GM18951 (cell line): ENCODE measurements around the gene RBP4.

Source experiments
- POLR2A ChIP-seq: IDR thresholded peaks from 4 replicates; pipeline ENCODE4 v1.6.1; 2011; ENCODE audit warnings: mild to moderate bottlenecking; ENCODE audit not compliant: insufficient read length, insufficient read depth; ENCODE audit errors: extremely low read depth
- in situ Hi-C: fragments of 300-500 bp; cut with MboI; formaldehyde crosslinking; loops from one replicate; pipeline ENCODE4 v1.12.0; 2022; ENCODE audit warnings: low sequenced_read_pairs, mixed read lengths, inconsistent platforms; ENCODE audit not compliant: unreplicated experiment

Gene RBP4

DNA sequence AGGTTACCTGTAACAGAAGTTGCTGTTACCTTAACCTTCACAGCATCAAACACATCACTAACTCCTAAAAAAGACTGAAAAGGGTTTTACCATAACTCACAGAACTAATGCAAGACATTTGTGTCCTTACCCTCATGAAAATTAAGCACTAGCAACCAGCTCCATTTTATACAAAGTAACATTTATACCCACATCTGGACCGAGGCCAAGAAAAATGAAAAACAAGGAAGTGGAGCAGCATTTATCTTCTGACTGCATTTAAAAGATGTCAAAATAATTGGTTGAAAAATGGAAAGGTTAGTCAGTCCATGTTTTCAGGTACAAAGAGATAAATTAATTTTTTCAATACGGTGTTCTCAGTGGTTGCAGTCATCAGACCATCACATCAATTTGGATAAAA is 3.1 kb upstream of the RBP4 start:
- in situ Hi-C loops = no loop called here
- no peak for TF ChIP-seq POLR2A

DNA sequence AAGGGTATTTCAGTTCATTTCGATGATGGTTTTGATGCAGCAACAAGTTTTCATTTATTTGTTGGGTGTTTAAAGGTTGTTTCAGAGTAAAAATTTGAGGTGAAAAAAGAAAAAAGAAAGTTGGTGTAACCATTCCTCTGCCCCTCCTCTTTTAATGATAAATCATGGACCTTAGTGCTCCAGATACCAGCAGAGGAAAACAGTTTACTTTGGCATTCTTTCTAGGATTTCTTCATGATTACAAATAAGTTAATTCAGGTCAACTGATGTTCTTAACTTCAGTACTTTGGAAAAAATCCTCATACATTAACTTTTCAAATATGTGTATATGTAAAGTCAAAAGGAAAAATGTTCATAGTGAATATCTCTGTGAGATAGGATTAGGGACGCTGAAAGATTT is 2.0 kb upstream of the RBP4 start:
- in situ Hi-C loops = no loop called here
- TF ChIP-seq POLR2A = no peak

DNA sequence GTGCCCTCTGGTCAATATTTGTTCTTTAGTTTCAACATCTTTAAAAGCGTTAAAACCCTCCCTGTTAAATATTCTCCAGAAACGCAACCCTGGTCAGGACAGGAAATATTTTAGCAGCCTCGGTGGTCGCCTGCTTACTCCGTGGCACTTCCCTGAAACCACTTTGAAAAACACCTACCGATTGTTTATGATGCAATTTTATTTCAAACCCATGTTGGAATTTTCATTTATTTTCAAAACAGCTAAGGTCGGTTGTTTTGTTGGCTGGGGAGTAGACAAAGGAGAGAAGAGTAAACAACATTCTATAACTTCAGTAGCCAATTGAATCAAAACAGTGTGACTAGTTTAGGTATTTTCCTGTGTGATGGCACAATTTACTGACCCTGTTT is 733 bp upstream of the RBP4 start:
- TF ChIP-seq POLR2A = no peak
- in situ Hi-C loops = no loop called here

DNA sequence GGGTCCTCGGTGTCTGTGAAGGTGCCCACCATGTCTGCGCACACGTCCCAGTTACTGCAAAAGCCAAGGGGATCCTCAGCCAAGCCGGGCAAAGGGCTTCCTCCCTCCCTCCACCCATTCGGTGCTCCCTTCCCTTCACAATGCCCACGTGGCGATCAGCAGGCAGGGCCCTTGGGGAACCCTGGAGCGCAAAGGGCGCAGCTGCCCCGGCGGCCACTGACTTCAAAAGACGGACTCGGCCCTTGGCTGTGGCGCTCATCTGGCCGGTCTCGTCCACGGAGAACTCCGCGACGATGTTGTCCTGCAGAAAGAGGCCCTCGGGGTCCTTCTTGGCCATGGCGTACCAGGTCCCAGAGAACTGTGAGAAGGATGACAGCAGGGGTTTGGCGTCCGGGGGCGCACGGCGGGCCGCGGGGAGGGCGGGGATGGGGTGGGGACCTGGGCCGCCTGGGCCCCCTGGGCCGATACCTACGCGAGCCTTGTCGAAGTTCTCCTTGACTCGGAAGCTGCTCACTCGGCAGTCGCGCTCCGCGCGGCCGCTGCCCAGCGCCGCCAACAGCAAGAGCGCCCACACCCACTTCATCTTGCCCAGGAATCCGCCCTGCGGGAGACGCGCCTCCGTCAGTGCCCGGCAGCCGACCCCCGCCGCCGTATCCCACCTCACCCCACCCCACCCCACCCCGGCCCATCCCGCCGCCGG is 439 bp downstream of the RBP4 start:
- no peak for TF ChIP-seq POLR2A
- in situ Hi-C loops = no loop called here

DNA sequence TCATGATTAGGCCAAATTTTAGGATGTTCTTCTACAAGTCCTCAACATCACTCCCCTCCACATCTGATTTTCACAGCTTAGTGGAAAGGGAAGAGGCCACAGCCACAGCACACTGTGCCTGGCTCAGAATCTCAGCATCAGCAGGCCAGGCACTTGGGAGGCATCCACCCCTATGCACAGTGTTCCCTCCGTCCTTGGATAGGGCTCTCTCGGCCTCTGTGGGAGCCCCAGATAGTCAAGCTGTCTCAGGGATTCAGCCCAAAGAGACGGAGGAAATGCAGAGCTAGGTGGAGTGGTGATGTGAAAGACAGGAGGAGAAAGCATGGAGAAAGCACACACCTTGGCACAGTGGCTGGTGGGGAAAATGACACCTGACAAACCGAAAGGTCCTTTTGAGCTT is 1.3 kb downstream of the RBP4 start:
- TF ChIP-seq POLR2A = no peak
- in situ Hi-C loops = no loop called here

DNA sequence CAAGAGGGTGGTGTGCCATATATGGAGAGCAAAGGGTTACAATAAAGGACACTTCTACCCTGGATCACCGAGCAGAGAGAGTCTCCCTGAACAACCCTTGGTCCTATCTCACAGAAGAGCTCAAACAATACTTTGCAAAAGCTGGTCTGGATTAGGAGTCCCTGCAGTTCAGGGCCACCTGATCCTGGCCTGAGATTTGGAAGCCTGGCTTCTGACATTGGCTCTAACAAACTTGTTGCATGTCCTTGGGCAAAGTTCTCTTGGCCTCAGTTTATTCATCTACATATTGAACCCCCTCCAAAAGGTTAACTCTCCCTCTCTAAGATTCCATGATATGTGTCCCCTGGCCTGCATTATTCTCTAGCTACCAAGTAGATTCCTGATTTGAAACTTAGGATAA is 1.7 kb downstream of the RBP4 start:
- in situ Hi-C loops = no loop called here
- no peak for TF ChIP-seq POLR2A

DNA sequence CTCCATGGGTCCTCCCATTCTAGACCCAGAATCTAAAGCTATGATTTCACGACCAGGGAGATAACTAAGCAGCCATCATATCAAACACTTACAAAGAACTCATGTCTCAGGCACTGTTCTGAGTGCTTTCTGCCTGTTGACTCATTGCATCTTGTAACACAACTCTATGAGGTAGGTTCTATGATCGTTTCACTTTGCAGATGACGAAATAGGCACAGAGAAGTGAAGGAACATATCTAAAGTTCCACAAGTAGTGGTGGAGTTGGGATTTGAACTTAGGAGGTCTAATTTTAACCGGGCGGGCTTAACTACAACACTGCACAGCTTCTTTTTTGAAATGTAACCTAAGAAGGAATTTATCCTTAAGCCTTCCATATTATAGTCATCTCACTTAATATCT is 2.9 kb downstream of the RBP4 start:
- no peak for TF ChIP-seq POLR2A
- in situ Hi-C loops = no loop called here

DNA sequence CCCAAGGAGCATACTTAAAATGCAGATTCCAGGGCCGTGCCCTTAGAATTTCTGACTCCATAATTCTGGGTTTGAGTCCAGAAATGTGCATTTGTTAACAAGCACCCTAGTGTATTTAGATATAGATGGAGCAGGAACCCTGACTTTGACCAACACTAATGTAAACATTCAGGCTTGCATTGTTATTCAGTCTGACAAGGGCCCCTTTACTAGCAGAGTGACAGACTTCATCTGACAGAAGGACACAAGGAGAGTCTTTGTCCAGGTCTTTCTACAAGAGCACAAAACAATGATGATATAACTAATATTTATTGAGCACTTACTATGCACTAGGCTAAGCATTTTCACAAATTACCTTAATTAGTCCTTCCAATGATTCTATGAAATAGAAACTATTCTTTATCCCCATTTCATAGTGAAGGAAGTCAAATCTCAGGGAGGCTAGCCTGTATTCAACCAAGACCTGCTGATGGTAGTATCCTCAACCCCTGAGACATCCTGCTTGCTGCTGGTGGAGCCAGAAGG is 3.9 kb downstream of the RBP4 start:
- TF ChIP-seq POLR2A = no peak
- in situ Hi-C loops = no loop called here

DNA sequence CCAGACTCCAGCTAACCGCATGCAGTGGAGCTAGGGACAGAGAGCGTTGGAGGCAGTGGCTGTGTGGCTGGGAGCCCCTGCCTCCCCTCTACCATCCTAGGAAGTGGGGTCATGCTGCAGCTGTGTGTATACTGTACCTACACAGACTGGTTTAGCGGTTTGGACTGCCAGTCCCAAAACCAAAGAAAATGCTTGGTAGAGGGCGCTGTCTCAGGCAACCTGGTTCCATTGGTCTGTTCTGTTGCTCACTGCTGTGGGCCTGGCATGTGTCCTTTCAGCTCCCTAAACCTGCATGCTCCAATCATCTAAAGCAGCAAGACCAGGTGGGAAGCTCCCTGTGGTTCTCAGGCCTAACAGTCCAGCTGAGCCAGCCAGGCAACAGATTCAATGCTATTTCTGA is 4.5 kb downstream of the RBP4 start:
- in situ Hi-C loops = no loop called here
- no peak for TF ChIP-seq POLR2A

DNA sequence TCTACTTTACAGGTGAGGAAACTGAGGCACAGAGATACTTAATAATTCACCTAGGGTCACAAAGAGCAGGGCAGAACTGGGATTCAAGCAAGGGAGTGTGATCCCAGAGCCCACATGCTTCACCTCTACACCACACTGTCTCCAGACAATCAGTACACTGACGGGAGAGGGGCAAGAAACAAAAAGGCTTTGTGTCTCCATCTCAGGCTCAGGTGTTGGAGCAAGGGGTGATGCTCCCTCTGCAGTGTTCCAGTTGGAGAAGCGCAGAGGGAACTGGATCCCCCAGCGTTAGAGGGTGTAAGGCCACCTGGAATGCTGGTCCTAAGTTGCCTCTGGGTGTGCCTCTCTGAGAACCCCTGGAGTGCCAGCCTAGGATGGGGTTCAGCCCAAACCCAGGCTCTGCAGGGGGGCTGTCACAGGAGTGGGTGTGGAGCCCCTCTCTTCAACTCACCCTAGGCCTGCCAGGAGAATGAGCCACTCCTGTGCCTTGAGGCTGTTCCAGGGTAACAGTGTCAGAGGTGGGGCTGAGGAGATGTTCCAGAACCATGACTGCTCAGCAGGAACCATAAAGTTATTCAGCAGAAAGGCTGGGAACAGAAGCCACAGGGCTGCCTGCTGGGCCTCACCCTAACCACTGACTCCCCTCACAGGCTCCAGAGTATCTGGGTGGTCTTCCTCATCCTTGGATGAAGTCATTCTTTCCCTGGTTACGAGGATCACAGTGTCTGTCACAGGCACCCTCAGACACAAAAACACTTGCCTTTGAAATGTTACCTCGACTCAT is 5.5 kb downstream of the RBP4 start:
- in situ Hi-C loops = no loop called here
- TF ChIP-seq POLR2A = no peak

DNA sequence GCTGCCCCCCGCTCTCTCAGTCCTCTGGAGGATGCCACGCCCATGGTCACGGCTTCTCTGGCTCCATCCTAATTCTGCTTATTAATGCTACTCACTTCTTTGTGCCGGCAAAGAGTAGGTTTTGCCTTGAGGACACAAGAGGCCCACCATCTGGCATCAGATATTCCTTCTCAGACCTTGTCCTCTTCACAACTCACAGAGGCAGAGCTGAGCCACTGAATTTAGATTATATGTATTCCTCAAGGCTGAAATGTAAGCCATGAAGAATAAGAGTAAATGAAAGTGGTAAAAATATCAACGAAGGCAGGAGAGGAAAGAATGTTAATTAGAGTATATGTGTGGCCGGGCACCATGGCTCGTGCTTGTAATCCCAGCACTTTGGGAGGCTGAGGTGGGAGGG is 6.5 kb downstream of the RBP4 start:
- no peak for TF ChIP-seq POLR2A
- in situ Hi-C loops = no loop called here

DNA sequence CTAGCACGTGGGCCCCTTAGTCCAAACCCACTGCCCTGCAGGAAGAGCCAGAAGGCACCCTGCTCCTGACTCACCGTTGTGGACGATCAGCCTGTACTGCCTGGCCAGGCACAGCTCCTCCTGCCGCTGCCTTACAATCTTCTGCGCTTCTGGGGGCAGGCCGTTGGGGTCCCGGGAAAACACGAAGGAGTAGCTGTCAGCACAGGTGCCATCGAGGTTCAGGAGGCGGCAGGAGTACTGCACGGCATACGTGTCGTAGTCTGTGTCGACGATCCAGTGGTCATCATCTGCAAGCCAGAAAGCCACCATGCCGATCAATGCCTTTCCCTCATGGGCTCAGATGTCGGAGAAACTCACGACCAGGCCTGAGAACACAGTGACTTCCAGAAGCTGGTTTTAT is 7.3 kb downstream of the RBP4 start:
- in situ Hi-C loops = no loop called here
- TF ChIP-seq POLR2A = no peak

DNA sequence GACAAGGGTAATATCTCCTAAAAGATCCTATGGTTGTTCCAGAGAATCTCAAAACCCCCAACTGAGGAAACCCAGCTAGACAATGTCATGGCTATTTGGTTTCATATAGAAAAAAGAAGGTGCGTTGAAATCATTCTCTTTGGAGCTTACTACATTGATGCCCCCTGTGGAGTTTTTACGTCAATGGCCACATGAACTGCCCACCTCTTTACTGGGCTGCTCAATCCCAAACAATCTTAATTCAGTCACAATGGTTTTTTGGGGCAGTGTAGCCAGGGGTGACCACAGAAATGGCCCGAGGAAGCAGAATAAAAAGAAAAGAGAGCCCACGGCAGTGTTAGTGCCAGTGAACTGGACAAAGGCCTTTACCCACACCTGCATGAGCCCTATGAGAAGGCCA is 7.8 kb downstream of the RBP4 start:
- TF ChIP-seq POLR2A = no peak
- in situ Hi-C loops = no loop called here

DNA sequence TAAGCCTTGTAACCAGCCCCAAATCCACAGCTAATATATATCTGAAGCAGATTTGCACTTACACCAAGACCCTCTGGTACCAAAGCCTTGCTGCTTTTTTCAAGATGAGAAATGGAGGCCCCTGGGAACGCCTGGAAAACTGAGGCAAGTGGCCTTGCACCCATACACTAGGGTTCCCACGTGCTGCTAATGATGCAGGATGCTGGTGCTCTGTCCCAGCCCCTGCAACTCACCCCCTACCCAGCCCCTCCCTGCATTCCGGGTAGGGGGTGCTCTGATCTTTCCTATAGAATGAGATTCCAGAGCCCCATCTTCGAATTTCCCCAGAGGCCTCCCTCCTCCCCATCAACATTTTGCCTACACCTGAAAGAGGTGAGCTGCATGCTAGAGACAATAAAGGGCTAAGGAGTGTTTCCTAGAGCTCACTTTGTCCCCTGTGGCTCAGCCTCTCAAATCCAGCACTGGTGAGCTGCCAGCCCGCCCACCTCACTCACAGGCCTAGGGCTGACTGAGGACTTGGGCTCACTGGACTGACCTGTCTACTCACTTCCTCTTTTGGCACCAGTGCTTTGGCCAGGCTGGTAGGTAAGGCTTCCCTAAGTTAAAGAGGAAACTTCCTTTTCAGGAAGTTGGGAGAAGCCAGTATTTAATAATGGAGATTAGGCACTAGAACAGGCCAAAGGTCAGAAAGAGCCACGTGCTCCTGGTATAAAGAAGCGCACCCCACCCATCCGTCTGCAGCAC is 9.8 kb downstream of the RBP4 start:
- no peak for TF ChIP-seq POLR2A
- in situ Hi-C loops = no loop called here

DNA sequence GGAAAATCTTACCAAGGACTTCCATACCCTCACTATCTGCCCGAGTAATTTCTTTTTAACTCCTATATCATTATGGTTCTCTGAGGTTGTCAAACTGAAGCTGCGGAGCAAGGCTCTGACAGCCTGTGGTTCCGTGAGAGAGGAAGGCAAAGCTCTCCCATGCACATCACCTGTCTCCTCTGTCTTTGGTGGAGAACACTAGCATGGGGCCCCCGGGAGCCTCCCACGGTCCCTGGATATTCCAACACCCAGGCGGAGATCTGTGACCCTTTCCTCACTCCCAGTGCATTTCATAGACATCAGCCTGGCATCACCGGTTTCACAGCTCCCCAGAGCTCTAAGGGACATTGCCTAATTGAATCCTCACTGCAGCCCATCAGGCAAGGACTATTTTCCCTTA is 10.4 kb downstream of the RBP4 start:
- in situ Hi-C loops = no loop called here
- TF ChIP-seq POLR2A = no peak
